GM12892 (cell line): ENCODE data around the gene MGMT.

ENCODE experiments used
- DNase-seq: peaks from one replicate; pipeline ENCODE4 v3.0.0; 2011; ENCODE audit not compliant: insufficient read length
- FAIRE-seq: peaks from 2 replicates; lab custom pipeline; 2011; peaks lifted over from hg19 to GRCh38; lab: Jason Lieb, UNC
- POLR2A ChIP-seq: IDR thresholded peaks from 2 replicates; pipeline ENCODE4 v1.6.1; 2011; ENCODE audit warnings: low read depth, low read length, control low read depth
- POLR2AphosphoS5 ChIP-seq: IDR thresholded peaks from 2 replicates; pipeline ENCODE4 v1.6.1; 2011; ENCODE audit warnings: low read depth, low read length, control low read depth
- TAF1 ChIP-seq: IDR thresholded peaks from 2 replicates; pipeline ENCODE4 v1.6.1; 2011; ENCODE audit warnings: low read depth, mild to moderate bottlenecking, control low read depth, low read length, borderline replicate concordance

MGMT gene

GRCh38 chr10:129589546-129589945 lies 122.5 kb downstream of the MGMT start:
- TF ChIP-seq POLR2A: no peak

GRCh38 chr10:129593953-129594352 lies 126.9 kb downstream of the MGMT start:
- no peak for TF ChIP-seq POLR2A
- no peak for TF ChIP-seq TAF1
- no peak for TF ChIP-seq POLR2AphosphoS5
- DNase-seq: no peak
- no peak for FAIRE-seq

More at GRCh38 chr10:129589546-129589945, 122.5 kb downstream of the MGMT start:
- FAIRE-seq (no peak), DNase-seq (no peak)

GRCh38 chr10:129594811-129595210 lies 127.8 kb downstream of the MGMT start:
- FAIRE-seq: no peak
- no peak for TF ChIP-seq POLR2A
- no peak for DNase-seq

- no peak for DNase-seq
- no peak for FAIRE-seq
- TF ChIP-seq TAF1 (no peak), POLR2A (no peak), POLR2AphosphoS5 (no peak)
These were observed 131.4 kb downstream of the MGMT start for GRCh38 chr10:129598413-129598812.

GRCh38 chr10:129599160-129599559 lies 132.1 kb downstream of the MGMT start:
- TF ChIP-seq TAF1 (no peak), POLR2A (no peak), POLR2AphosphoS5 (no peak)
- DNase-seq: no peak
- FAIRE-seq: no peak

GRCh38 chr10:129601737-129602136 lies 134.7 kb downstream of the MGMT start:
- FAIRE-seq: no peak
- TF ChIP-seq POLR2AphosphoS5: no peak
- TF ChIP-seq POLR2A: no peak
- no peak for TF ChIP-seq TAF1
- DNase-seq: no peak

GRCh38 chr10:129602938-129603535 lies 136.0 kb downstream of the MGMT start:
- no peak for FAIRE-seq

GRCh38 chr10:129604333-129605032 lies 137.4 kb downstream of the MGMT start:
- FAIRE-seq (no peak), DNase-seq (no peak)
- TF ChIP-seq POLR2AphosphoS5 (no peak), POLR2A (no peak), TAF1 (no peak)

More at GRCh38 chr10:129602938-129603535, 136.0 kb downstream of the MGMT start:
- TF ChIP-seq POLR2AphosphoS5 (no peak), POLR2A (no peak)
- no peak for DNase-seq

GRCh38 chr10:129605266-129605985 lies 138.4 kb downstream of the MGMT start:
- no peak for DNase-seq
- FAIRE-seq: no peak
- TF ChIP-seq POLR2A (no peak), TAF1 (no peak), POLR2AphosphoS5 (no peak)

- DNase-seq: no peak
- no peak for FAIRE-seq
- TF ChIP-seq POLR2A (no peak), TAF1 (no peak), POLR2AphosphoS5 (no peak)
These were observed 139.0 kb downstream of the MGMT start for GRCh38 chr10:129605986-129606518.

- FAIRE-seq (no peak), DNase-seq (no peak)
- TF ChIP-seq TAF1 (no peak), POLR2AphosphoS5 (no peak), POLR2A (no peak)
These were observed 140.6 kb downstream of the MGMT start for GRCh38 chr10:129607607-129608109.

GRCh38 chr10:129608653-129609052 lies 141.6 kb downstream of the MGMT start:
- DNase-seq (no peak), FAIRE-seq (no peak)
- TF ChIP-seq TAF1 (no peak), POLR2A (no peak), POLR2AphosphoS5 (no peak)
